GM15510 (cell line): ENCODE data around the gene ALX3.

Experiments used
- POLR2A ChIP-seq: IDR thresholded peaks from 3 replicates; pipeline ENCODE4 v1.6.1; 2011; ENCODE audit warnings: borderline replicate concordance; ENCODE audit not compliant: insufficient read length; ENCODE audit errors: extremely low read depth

ALX3 gene

DNA sequence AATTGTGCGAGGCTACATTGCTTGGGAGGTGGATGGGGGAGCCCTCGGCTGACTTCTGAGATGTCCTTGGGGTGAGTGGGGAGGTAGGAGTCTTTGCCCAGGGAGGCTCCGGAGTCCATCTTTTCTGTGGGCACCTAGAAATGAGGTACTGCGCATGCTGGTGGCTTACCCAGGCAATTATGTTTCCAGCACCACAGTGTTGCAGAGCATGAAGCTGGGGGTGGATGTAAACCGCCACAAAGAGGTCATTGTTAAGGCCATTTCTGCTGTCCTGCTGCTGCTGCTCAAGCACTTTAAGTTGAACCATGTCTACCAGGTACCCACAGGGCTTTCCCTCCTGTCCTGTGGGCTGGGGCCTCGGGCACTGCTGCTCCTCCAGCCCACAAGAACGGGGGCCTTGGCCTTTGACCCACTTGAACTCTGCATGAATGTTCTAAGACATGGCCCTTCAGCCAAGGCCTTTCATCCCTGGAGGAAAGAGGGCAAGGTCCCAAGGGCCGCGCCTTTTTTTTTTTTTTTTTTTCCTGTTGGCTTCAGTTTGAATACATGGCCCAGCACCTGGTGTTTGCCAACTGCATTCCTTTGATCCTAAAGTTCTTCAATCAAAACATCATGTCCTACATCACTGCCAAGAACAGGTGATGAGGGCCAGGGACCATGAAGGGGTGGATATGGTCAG, 21.4 kb downstream of the ALX3 start:
- TF ChIP-seq POLR2A, result no peak

DNA sequence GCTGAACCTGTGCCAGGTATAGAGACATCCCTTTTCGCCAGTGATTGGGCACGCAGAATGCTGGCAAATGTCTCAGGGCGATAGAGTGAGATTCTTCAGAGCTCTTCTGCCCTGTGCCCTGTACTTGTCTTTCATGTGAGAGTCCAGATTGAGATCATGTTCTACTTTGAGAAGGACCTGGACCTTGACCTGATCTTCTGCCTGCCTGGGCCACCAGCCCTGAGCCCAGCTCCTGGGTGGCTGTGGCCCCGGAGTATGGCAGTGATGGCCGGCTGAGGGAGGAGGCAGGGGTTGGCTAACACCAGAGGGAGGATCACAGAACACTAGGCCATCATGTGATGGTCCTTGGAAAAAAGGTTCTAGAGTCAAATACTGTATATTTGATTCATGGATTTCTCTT, 22.2 kb downstream of the ALX3 start:
- TF ChIP-seq POLR2A, result no peak

DNA sequence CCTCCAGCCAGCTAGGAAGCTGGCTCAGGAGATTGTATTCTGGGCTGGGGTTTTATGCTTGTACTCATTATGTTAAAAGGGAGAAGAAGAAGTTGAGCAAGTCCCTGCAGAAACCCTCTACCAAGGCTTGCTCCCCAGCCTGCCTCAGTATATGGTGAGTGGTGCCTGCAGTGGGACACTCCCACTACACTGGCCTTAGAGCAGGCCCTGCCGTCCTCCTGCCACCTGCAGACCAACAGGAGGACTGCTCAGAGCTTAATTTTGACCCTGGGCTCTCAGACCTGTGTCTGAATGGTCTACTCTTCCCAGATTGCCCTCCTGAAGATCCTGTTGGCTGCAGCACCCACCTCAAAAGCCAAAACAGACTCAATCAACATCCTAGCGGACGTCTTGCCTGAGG, 23.0 kb downstream of the ALX3 start:
- TF ChIP-seq POLR2A, result no peak

DNA sequence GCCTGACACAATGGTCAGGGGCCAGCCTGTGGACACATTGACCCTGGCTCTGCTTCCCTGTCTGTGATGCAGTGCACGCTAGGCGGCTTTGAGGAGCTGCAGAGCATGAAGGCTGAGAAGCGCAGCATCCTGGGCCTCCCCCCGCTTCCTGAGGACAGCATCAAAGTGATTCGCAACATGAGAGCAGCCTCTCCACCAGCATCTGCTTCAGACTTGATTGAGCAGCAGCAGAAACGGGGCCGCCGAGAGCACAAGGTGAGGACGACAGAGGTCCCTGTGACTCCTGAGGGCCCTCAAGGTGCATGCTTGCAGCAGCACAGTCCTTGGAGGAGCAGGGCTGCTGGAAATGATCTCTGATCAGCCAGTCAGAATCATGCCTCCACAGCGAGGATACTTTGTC, 27.5 kb downstream of the ALX3 start:
- TF ChIP-seq POLR2A, result no peak

DNA sequence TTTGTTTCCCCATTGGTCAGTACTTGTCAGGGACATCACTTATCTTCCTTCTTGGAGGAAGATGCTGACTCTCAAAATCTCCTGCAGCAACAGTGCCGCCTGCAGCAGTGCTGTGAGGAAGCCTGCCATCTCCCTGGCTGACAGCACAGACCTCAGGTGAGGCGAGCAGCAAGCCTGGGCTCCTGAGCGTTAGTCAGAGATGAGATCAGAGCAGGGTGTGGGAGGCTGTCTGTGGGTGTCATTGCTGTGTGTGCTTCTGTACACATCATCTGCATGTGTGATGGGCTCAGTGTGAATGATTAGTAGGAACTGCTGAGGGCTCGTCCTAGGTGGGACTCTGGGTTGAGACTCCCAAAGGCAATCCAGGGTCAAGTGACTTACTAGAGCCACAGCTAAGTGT, 29.9 kb downstream of the ALX3 start:
- no peak for TF ChIP-seq POLR2A

DNA sequence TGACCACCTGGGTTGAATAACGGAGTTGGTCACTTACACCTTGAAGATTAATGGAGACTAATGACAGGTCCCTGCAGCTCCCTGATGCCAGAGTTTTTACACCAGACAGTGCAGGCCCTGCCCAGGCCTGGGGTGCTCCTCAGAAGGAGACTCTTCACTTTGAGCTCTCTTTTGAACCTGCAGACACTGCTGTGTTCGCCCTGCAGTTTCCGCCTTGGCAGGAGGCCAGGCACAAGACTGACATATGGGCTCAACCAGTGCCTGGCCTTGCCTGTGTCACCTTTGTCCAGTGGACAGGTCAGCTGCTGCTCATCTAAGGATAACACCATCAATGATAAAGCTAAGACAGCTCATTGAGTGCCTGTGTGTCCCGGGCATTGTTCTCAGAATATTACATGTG, 30.8 kb downstream of the ALX3 start:
- TF ChIP-seq POLR2A, result no peak

DNA sequence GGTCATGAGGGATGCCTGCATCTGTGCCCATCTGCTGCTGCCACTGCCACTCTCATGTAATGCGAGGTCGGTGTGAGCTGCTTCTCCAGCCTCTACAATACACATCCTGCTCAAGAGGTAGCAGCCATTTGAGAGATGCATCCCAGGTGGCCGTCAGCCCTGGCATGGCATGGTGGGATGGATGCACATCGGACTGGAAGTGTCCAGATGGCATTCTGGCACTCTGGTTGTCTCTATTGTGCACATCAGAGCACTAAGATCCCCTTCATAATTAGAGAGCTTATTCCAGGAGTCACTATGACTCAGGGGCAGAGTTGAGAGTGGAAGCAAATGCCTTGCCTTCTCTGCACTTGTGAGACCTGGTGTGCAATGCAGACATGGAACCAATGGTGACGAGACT, 32.2 kb downstream of the ALX3 start:
- no peak for TF ChIP-seq POLR2A

DNA sequence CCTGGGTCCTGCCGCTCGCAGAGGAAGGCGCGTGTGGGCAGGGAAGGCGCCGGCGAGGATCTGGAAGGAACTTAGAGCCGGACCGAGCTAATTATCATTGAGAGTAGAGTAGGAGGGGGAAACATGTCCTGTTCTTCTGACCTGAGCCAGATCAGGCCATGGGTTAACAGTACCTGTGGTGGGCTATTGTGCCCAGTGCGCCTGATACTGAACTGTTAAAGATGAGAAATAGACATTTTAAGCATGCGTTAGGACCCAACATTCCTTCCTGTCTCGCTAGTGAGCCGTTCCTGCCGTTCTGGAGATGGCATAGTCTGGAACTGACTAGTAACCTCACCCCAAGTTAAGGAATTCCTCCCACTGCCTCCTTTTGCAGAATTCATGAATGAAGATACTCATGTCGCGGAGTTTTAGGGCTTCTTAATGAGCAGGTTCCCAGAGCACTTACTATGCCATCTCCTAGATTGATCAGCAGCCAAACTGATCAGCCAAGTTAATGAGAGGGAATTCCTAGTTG, 35.2 kb downstream of the ALX3 start:
- TF ChIP-seq POLR2A, result no peak

DNA sequence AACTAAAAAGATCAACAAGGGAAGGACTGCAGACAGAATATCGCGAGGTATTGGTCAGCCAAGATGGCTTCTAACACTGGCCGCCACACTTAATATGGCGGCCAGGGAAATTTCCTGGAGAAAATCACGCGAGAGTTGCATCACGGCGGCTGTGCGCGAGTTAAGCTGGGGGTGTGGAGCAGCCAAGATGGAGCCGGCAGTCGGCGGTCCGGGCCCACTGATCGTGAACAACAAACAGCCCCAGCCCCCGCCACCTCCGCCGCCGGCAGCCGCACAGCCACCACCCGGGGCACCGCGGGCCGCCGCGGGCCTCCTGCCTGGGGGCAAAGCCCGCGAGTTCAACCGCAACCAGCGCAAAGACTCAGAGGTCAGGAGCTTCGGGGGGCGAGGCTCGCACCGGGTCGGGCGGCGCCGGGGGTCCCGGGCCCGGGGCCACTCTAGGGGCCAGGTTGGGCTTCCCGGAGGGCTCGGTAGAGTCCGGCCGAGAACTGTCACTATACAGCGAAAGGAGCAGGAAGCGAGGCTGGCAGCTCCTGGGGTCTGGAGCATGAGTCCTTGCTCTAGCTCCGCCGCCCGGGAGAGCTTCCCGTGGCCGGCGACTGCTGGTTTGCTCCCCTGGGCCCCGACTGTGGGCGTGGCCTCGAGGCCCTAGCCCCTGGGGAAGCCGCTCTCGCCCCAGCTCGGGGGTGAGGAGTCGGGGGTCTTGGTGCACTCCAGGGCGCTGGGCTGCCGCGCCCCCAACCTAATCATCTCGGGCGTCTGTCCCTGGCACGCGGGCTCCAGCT, 35.8 kb downstream of the ALX3 start, which contains the start of gene STRIP1:
STRIP1 (plus strand) TSS at position 174 of the 785 bp plus-strand sequence; CDS start at position 188, 14 bp downstream.
- peak; percentile 79 for TF ChIP-seq POLR2A

DNA sequence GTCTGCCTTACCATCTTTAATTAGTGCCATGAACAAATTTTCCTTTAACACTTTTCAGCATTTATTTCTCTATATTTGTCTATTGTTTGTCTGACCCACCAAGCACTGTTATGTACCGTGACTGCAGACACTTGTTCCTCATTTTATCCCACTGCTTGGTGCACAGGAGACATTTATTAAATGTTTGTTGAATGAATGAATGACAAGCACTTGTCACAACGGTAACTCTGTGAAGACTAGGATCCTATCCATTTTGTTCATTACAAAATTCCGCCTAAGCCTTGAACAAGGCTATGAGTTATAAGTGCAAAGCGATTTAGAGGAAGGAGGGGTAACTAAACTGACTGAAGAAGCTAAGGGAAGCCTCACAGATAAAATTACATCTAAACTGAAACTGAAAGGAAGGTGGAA, 36.4 kb downstream of the ALX3 start:
- no peak for TF ChIP-seq POLR2A

DNA sequence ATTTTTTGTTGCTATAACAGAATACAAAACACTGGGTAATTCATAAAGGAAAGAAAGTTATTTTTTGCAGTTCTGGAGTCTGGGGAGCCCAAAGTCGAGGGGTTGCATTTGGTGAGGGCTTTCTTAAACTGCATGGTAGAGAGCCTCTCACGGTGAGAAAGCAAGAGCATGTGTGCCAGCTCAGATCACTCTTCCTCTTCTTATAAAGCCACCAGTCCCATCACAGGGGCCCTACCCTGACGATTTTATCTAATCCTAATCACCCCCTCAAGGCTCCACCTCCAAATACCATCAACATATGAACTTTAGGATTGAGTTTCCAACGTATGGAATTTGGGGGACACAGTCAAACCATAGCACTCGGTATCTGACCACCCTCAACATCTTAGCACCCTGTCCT, 37.1 kb downstream of the ALX3 start:
- no peak for TF ChIP-seq POLR2A

DNA sequence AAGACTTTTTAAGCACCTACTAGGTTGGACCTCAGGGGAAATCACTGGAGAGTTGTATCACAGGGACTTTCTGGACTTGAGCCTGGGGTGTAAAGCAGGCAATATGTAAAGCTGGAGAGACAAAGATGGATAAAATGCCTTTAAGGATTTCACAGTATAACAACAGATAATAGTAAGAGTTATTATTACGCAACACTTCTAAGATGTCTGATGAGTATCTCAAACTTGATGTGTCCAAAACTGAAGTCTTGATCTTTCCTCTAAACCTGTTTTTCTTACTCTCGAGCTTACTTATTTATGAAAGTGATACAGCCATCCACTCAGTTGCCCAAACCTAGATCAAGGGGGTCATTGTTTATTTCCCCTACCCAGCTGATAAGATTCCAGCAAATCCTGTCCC, 38.1 kb downstream of the ALX3 start:
- no peak for TF ChIP-seq POLR2A

DNA sequence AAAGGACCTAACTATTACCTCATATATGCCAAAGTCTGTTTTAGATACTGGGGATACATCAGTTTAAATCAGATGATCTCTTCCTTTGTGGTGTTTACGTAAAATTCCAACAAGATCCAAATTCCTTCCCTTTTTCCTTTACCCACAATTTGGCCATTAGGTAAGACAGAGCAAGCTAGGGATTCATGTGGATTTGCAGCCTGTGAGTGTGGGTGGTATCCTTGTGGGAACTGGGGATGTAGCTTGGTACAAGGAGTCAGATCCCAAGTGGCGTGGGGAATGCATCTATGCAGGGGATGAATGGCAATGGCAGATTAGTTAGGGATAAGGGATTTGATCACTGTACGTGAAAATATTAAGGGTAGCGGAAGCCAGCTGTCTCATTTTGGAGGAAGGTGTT, 45.9 kb downstream of the ALX3 start:
- no peak for TF ChIP-seq POLR2A

DNA sequence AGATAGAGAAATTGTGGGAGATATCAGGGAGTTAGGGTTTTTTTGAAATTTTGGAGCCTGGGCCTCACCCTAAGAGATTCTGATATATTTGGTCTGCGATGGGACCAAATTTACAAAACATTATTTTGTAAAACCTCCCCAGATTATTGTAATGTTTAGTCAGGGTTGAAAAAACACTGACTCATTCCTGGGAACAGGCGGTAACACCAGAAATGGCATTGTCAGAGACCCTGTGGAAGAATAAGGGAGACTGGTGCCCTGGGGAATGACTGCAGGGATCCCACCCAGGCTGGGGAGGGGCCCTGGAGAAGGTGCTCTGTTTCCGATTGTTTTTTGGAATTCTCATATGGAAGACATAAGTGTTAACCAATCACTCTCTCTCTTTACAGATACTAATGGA, 49.2 kb downstream of the ALX3 start:
- no peak for TF ChIP-seq POLR2A

DNA sequence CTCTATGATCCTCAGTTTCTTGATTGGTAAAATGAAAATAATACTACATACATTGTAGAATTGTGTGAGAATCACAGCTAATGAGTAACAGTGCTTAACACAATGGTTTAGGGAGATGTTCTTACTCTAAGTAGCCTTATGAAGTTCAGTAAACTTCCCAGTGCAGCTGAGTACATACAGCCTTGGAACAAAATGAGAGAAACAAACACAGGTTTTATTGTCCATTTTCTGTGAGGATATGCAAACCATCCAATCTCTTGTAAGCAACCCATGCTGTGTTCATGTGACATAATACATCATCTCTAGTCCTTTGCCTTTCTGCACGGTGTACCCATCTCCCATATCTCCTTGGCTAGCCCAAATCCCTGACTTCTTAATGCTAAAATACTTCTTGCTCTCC, 50.7 kb downstream of the ALX3 start:
- no peak for TF ChIP-seq POLR2A

DNA sequence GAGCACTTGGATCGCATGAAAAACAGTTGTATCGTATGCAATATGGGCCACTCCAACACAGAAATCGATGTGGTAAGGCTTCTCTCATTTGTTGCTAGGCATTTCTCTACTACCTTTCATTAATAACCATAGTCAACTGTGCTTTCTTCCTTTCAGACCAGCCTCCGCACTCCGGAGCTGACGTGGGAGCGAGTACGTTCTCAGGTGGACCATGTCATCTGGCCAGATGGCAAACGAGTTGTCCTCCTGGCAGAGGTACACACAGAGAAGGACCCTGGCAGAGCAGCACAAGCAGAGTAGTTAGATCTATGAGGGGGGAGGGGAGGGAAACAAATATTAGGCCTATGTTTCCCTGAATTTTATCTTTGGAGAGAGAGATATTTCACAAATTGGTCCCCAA, 52.1 kb downstream of the ALX3 start:
- no peak for TF ChIP-seq POLR2A
